Ammon's horn (tissue), 1 donor: ENCODE measurements around the gene SLC7A14.

Experiments used
- DNase-seq: peaks from one replicate; pipeline ENCODE4 v3.0.0-alpha.2; 2016; ENCODE audit warnings: low spot score

SLC7A14 gene

GRCh38 chr3:170534227-170534626 is 51.6 kb downstream of the SLC7A14 start:
- DNase-seq = no peak

GRCh38 chr3:170532573-170532972 is 53.3 kb downstream of the SLC7A14 start:
- DNase-seq = no peak

DNA sequence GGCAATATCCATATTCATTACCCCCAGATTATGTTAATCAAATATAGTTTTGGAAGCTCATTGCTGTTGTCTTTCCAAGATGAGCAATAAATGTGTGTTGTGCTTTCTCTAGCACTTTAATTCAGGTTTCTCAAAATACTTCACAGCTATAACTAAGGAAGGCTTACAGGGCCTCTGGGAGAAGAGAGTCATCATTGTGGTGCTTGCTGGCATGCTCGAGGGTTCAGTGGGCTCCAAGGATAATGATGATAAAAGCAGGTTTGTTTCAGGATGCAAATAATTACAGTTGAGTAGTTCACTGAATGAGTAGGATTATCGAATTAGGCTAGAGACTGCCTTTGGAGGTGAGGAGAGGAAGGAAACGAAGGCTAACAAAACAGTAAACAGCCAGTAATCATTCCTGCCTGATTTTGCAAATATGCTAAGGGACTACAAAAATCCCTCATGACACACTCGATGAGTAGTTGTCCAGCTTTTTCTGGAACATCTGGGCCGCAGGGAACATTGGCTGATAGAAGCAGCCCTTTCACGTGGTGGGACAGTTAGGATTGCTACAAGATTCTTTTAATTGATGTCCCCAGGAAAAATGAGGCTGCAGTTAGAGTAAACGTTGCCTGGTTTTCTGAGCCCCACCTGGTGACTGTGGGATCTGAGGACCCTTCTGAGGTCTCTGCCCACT is 54.1 kb downstream of the SLC7A14 start:
- DNase-seq = no peak

DNA sequence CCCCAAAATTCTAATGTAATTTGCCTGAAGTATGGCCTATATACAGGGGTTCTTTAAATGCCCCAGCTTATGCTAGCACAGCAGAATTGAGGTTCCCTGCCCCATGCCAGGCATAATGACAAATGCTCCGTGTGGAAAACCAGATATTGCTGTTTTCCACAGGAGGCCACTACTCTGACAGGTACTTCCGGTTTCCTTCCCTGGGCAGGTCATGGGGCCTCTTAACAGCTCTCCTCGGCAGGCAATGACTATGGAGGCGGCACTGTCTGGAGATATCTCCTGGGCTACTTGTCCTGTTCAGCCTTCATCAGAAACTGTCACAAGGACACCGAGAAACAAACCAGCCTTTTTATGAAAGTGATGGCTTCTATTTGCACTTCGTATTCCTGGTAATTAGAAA is 54.8 kb downstream of the SLC7A14 start:
- DNase-seq = no peak

- no peak for DNase-seq
Measured at GRCh38 chr3:170529912-170530311, 56.0 kb downstream of the SLC7A14 start.

GRCh38 chr3:170529346-170529745 is 56.5 kb downstream of the SLC7A14 start:
- peak; percentile 42 for DNase-seq

- no peak for DNase-seq
Measured at GRCh38 chr3:170528726-170529125, 57.1 kb downstream of the SLC7A14 start.

GRCh38 chr3:170524073-170524472 is 61.8 kb downstream of the SLC7A14 start:
- DNase-seq = no peak

- DNase-seq = no peak
Measured at GRCh38 chr3:170523248-170523647, 62.6 kb downstream of the SLC7A14 start.

GRCh38 chr3:170522201-170522600 is 63.7 kb downstream of the SLC7A14 start:
- DNase-seq = no peak

GRCh38 chr3:170520996-170521395 is 64.9 kb downstream of the SLC7A14 start:
- no peak for DNase-seq

GRCh38 chr3:170517242-170517945 is 68.5 kb downstream of the SLC7A14 start:
- DNase-seq = no peak

- DNase-seq = peak; percentile 66
Measured at GRCh38 chr3:170513642-170514041, 72.2 kb downstream of the SLC7A14 start.

GRCh38 chr3:170511371-170511770 is 74.5 kb downstream of the SLC7A14 start:
- no peak for DNase-seq

DNA sequence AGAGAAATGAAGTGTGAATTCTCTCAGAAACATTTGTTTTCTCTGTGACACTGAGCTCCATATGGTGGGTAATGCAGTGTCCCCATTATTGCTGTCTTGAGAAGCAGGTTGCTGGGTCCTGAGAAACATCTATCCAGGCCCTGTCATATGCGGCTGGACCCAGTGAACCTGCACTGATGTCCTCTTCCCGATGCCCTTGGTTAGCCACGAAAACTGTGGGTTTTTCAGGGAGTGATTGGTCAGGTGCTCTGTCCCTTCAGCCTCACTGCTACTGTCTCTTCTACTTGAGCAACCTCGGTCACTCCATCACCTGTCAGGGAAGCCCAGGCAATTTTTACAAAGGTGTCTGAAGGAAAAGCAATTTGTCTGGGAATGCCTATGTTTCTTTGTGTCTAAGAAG is 77.0 kb downstream of the SLC7A14 start:
- no peak for DNase-seq

DNA sequence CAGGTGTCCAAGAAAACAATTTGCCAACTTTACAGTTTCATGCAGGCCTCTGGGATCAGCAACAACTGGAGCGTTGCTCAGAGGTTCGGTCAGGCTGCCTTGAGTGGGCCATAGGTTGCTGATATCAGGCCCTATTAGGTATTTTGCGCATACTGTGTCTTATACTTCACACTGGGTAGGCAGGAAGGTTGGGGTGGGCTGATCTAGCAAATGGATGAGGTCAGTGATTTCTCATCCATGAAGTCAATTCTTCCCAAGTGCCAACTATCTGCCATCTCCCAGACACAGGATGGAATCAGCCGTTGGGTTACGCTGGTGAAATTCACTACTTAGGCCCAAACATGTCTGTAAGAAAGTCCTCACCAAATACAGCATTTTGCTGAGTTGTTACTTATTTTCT is 77.6 kb downstream of the SLC7A14 start:
- DNase-seq = no peak

- DNase-seq = no peak
Measured at GRCh38 chr3:170507063-170507462, 78.8 kb downstream of the SLC7A14 start.

DNA sequence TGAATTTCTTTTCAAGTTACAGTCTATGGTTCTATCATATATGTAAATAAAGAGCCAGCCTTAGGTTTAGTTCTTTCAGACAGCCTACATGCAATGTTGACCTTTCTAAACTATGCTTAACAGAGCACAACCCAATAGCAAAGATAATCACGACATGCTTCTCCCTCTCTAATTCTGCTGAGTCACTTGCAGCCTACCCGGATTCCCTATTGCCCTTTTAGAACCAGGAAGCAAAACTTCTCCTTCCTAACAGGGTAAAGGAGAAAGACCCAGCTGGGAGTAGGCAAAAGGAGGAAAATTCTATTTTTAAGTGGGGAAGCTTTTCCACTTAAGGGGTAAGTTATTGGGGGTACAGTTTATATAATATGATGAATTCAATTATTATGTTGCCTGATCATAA is 79.3 kb downstream of the SLC7A14 start:
- DNase-seq = no peak

- no peak for DNase-seq
Measured at GRCh38 chr3:170502297-170502696, 83.6 kb downstream of the SLC7A14 start.

DNA sequence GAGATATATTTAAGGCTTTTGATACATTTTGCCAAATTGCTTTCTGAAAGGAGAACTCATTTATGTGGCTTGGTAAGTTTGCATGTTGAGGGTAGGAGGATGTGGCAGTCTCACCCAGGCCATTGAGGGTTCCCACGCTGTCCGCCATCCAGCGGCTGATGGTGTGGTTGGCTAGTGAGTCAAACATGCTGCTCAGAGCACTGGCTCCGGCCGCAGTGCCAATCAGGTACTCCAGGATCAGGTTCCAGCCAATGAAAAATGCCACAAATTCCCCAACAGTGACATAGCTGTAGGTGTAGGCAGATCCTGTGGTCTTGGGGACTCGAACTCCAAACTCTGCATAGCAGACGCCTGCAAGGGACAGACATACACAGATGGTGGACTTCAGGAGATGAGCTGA is 84.9 kb downstream of the SLC7A14 start:
- no peak for DNase-seq

GRCh38 chr3:170500462-170500861 is 85.4 kb downstream of the SLC7A14 start:
- DNase-seq = no peak

DNA sequence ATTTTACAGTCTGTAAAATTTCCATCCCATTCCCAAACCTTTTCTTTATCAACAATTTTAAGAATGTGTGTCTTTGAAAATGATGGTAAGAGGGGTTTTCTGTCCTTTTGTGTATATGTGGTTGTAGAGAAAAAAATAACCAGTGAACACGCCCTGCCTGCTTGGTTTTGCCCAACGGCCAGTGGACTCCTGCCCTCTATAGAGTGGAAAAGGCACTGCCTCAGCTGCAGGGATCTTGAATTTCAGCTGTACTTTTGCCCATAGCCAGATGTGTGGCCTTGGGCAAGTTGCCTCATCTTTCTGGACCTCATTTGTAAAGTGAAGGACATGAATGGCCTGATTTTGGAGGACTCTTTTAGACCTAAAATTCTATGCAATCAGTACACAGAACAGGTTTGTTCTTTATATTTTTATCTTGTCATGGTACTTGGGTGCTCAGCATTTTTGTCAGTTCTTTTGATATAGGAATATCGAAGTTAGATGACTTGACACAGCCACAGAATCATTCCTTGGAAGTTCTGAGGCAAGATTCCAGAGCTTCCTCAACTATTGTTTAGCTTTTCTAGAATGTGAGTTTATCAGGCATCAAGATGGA is 86.2 kb downstream of the SLC7A14 start:
- DNase-seq = peak; percentile 67
